Upper lobe of right lung (tissue), 1 donor: ENCODE data around the gene HOXB4. TPM values are rescaled to one million over a fixed set of nuclear protein-coding genes. Genes with fewer than 3 reads are reported as not detected.

Source experiments
- ATAC-seq: fragments of 200-7000 bp; cut with Tn5 transposase; one replicate; pipeline ENCODE4 v1.9.1; 2020; ENCODE audit warnings: mild to moderate bottlenecking, moderate library complexity
- DNase-seq: peaks from one replicate; pipeline ENCODE4 v3.0.0-alpha.2; 2020
- H3K27ac ChIP-seq: fragments of 200-600 bp; one replicate; pipeline ENCODE4 v1.8.0; 2022
- H3K27me3 ChIP-seq: fragments of 200-600 bp; one replicate; pipeline ENCODE4 v1.8.0; 2022; ENCODE audit warnings: mild to moderate bottlenecking
- H3K36me3 ChIP-seq: fragments of 200-600 bp; one replicate; pipeline ENCODE4 v1.8.0; 2022
- H3K4me1 ChIP-seq: fragments of 200-600 bp; one replicate; pipeline ENCODE4 v1.8.0; 2022
- H3K4me3 ChIP-seq: fragments of 200-600 bp; one replicate; pipeline ENCODE4 v1.8.0; 2022; ENCODE audit warnings: mild to moderate bottlenecking
- H3K9me3 ChIP-seq: fragments of 200-600 bp; one replicate; pipeline ENCODE4 v1.8.0; 2022
- CTCF ChIP-seq: fragments of 200-600 bp; IDR thresholded peaks from one replicate; pipeline ENCODE4 v1.8.0; 2022; ENCODE audit warnings: antibody characterized with exemption
- intact Hi-C: fragments of 100-400 bp; cut with DNase I; formaldehyde crosslinking; loops from one replicate; pipeline ENCODE4 v1.11.0; 2022
- total RNA-seq: library from RNA; stranded (reverse); fragmentation: NEBNext Ultra II Directional; extraction: Animal tissue kit (Norgen Biotek cat#: 25700); gene quantifications from one replicate; pipeline ENCODE4 v1.2.1, GENCODE V29; 2021
- donor health status: DM: no; HTN: yes; CAD: no; lungs with severe emphysema.

The HOXB4 gene
- total RNA-seq, 1 donor from 2014 or later, result 4.9 TPM

- H3K4me3 ChIP-seq, result no peak overlapping the region
- no peak for DNase-seq
- intact Hi-C loops, result no loop called here
- no peak for TF ChIP-seq CTCF
- peaks cover 25% of the 10 kb centered on the region for H3K4me1 ChIP-seq
- H3K9me3 ChIP-seq, result no peaks in the 10 kb centered on the region
- H3K27ac ChIP-seq, result no peak overlapping the region
- no peak for ATAC-seq
- H3K36me3 ChIP-seq, result no peaks in the 10 kb centered on the region
- H3K27me3 ChIP-seq, result peaks cover 95% of the 10 kb centered on the region
Observed at GRCh38 chr17:48609033-48609432, 30.9 kb upstream of the HOXB4 start.

DNA sequence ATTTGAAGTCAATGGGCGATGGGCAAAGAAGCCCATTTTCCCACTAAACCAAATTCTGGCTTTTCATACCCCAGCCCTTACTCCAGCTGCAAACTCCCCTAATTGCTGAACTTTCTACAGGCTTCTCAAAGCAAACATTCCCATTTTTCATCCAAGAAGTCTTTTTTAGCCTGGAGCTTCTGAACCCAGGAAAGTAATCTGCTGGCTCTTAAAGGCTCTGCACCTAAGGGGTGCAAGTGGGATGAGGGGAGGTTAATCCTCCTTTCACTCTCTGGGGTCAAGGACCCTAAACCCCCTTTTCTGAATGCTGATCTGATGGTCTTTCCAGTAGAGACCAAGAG lies 30.3 kb upstream of the HOXB4 start:
- DNase-seq, result no peak
- Histone ChIP-seq H3K4me1 (peaks cover 25% of the 10 kb centered on the region), H3K36me3 (no peaks in the 10 kb centered on the region), H3K27me3 (peaks cover 95% of the 10 kb centered on the region), H3K27ac (no peak overlapping the region), H3K9me3 (no peaks in the 10 kb centered on the region), H3K4me3 (no peak overlapping the region)
- intact Hi-C loops, result no loop called here
- ATAC-seq, result no peak
- no peak for TF ChIP-seq CTCF

GRCh38 chr17:48606892-48607614 lies 28.9 kb upstream of the HOXB4 start:
- no peak for TF ChIP-seq CTCF
- peaks cover 25% of the 10 kb centered on the region for H3K4me1 ChIP-seq
- peaks cover 99% of the 10 kb centered on the region for H3K27me3 ChIP-seq
- H3K4me3 ChIP-seq, result no peak overlapping the region
- no peaks in the 10 kb centered on the region for H3K36me3 ChIP-seq
- intact Hi-C loops, result no loop called here
- ATAC-seq (no peak), DNase-seq (no peak)
- H3K9me3 ChIP-seq, result no peaks in the 10 kb centered on the region
- no peak overlapping the region for H3K27ac ChIP-seq

- H3K9me3 ChIP-seq, result no peaks in the 10 kb centered on the region
- H3K4me3 ChIP-seq, result no peak overlapping the region
- intact Hi-C loops, result no loop called here
- no peak for ATAC-seq
- no peaks in the 10 kb centered on the region for H3K36me3 ChIP-seq
- no peak for TF ChIP-seq CTCF
- peaks cover 19% of the 10 kb centered on the region for H3K4me1 ChIP-seq
- DNase-seq, result no peak
- peaks cover 99% of the 10 kb centered on the region for H3K27me3 ChIP-seq
- no peak overlapping the region for H3K27ac ChIP-seq
Observed at GRCh38 chr17:48605991-48606891, 28.1 kb upstream of the HOXB4 start.

GRCh38 chr17:48605409-48605919 lies 27.3 kb upstream of the HOXB4 start:
- no peaks in the 10 kb centered on the region for H3K36me3 ChIP-seq
- no peak overlapping the region for H3K4me3 ChIP-seq
- H3K27ac ChIP-seq, result no peak overlapping the region
- no peak for TF ChIP-seq CTCF
- intact Hi-C loops, result no loop called here
- no peaks in the 10 kb centered on the region for H3K9me3 ChIP-seq
- no peak for ATAC-seq
- no peak for DNase-seq
- peaks cover 13% of the 10 kb centered on the region for H3K4me1 ChIP-seq
- peaks cover 96% of the 10 kb centered on the region for H3K27me3 ChIP-seq
